Measurements from ENCODE around the gene GNAS-AS1. TPM values are rescaled to one million over a fixed set of nuclear protein-coding genes. Genes with fewer than 3 reads are reported as not detected.

GNAS-AS1 gene
- total RNA-seq, 2 experiments from 2014 or later, result 1.7 to 2.0 TPM

- CTCF ChIA-PET, result interaction anchor here (1.3 to 4.1 kb wide), 2 partner anchors 13 to 402 kb away, joined by 3 to 18 read pairs; no protein-coding TSS in a partner anchor
- Mint-ChIP-seq H3K27me3 (no peaks in the 10 kb centered on the region), H3K9me3 (no peaks in the 10 kb centered on the region), H3K36me3 (ENCODE audit: low read depth) (peaks cover 2% of the 10 kb centered on the region), H3K4me1 (ENCODE audit: low read depth) (peaks cover 28% of the 10 kb centered on the region), H3K4me3 (no peak overlapping the region), H3K27ac (no peak overlapping the region)
- TF ChIP-seq, protein P1, sequence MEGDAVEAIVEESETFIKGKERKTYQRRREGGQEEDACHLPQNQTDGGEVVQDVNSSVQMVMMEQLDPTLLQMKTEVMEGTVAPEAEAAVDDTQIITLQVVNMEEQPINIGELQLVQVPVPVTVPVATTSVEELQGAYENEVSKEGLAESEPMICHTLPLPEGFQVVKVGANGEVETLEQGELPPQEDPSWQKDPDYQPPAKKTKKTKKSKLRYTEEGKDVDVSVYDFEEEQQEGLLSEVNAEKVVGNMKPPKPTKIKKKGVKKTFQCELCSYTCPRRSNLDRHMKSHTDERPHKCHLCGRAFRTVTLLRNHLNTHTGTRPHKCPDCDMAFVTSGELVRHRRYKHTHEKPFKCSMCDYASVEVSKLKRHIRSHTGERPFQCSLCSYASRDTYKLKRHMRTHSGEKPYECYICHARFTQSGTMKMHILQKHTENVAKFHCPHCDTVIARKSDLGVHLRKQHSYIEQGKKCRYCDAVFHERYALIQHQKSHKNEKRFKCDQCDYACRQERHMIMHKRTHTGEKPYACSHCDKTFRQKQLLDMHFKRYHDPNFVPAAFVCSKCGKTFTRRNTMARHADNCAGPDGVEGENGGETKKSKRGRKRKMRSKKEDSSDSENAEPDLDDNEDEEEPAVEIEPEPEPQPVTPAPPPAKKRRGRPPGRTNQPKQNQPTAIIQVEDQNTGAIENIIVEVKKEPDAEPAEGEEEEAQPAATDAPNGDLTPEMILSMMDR (IDR thresholded peaks at IDR 0.05), result no peak
- DNase-seq (no peak), ATAC-seq (no peak)
- intact Hi-C loops (cut with micrococcal nuclease), result no loop called here
- POLR2A ChIA-PET, result no interaction called here
Measured at GRCh38 chr20:58883241-58883691, 32.6 kb upstream of the GNAS-AS1 start.

DNA sequence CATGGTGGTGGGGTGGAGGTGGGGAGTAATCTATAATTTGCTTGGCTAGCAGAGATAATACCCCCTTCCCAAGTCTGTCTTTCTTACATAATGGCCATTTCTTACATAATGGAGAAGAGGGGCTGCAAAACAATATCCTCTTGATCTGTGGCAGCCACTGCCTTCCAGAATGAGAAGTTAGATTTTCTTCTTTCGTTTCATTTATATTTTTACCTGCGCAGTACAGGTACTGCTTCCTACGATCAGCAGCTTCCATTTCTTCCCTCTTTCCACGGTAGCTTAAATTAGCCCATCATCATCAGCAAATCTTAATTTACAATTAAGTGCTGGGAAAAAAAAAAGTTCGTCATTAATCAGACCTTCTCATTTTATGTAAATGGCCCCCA lies 32.0 kb upstream of the GNAS-AS1 start:
- no peaks in the 10 kb centered on the region for H3K36me3 Mint-ChIP-seq (ENCODE audit: low read depth)
- peaks cover 33% of the 10 kb centered on the region for H3K4me1 Mint-ChIP-seq (ENCODE audit: low read depth)
- DNase-seq (no peak), ATAC-seq (no peak)
- ChIA-PET POLR2A (no interaction called here), CTCF (interaction anchor here (1.3 to 4.1 kb wide), 2 partner anchors 12 to 401 kb away, joined by 3 to 18 read pairs; no protein-coding TSS in a partner anchor)
- H3K4me3 Mint-ChIP-seq, result no peak overlapping the region
- intact Hi-C loops (cut with micrococcal nuclease), result no loop called here
- H3K27ac Mint-ChIP-seq, result no peak overlapping the region
- no peaks in the 10 kb centered on the region for H3K9me3 Mint-ChIP-seq
- TF ChIP-seq, protein P1 (IDR thresholded peaks at IDR 0.05), result no peak
- H3K27me3 Mint-ChIP-seq, result no peaks in the 10 kb centered on the region

DNA sequence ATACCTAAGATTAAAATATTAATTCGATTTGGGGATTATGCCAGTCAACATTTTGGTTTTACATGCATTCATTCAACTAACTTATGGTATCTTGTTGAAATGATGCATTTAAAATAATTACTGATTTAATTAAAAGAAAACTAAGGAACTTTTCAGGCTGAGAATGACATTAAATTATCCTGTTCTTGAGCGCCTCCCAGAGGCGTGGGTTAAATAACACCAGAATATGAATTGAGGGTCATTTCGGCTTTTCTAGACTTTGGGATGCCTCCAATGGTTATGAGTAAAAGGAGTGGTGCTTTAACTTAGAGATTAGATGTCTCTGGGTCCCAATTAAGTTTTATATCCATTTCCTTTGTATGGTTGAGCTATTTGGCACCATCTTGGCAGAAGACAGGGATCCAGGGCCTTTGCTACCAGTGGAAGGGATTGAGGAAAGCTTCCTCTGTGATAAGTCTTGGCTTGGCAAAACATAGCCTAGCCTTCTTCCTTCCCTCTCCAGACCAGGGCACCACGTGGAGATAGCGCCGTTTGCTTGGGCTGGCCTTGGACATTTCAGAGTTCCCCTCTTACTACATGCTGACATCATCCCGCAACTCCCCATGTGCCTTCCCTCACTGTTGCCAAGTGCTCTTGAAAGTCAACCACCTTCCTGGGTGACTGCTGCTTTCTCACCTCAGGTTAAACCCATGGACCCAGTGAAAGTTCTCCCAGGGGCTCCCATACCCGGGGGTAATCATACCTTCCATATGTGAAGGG lies 30.5 kb upstream of the GNAS-AS1 start:
- POLR2A ChIA-PET, result interaction anchor here (1.0 to 1.1 kb wide), 2 partner anchors 9 to 10 kb away, joined by 3 to 4 read pairs; no protein-coding TSS in a partner anchor
- intact Hi-C loops (cut with micrococcal nuclease), result no loop called here
- H3K9me3 Mint-ChIP-seq, result no peaks in the 10 kb centered on the region
- CTCF ChIA-PET, result interaction anchor here (1.0 to 4.1 kb wide), 3 partner anchors 11 to 523 kb away, joined by 3 to 18 read pairs (median 3); no protein-coding TSS in a partner anchor
- no peaks in the 10 kb centered on the region for H3K27me3 Mint-ChIP-seq
- no peak overlapping the region for H3K4me3 Mint-ChIP-seq
- ATAC-seq (no peak), DNase-seq (peak; percentile 47)
- no peak overlapping the region for H3K27ac Mint-ChIP-seq
- TF ChIP-seq, protein P1 (IDR thresholded peaks at IDR 0.05), result peak; percentile 56
- H3K4me1 Mint-ChIP-seq (ENCODE audit: low read depth), result peaks cover 32% of the 10 kb centered on the region
- no peaks in the 10 kb centered on the region for H3K36me3 Mint-ChIP-seq (ENCODE audit: low read depth)

DNA sequence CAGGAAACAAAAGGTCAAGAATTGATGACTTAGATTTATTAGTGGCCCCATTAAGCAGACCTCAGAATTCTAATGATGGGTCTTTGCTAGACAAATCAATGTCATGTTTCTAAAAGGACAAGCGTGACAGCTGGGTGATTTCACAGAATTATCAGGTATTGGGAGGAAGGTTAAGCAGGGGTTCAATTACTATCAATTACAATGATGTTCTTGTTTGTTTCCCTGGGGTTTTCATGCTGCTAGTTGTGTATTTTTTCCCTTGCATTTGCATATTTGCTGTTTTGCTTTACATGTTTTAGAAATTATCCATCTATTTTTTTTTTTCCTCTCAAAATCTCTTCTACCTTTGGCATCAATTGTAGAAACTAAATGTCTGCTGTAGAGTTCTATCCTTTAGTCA lies 29.7 kb upstream of the GNAS-AS1 start:
- intact Hi-C loops (cut with micrococcal nuclease), result no loop called here
- no peak overlapping the region for H3K4me3 Mint-ChIP-seq

More for the DNA sequence above, 29.7 kb upstream of the GNAS-AS1 start:
- H3K27me3 Mint-ChIP-seq, result no peaks in the 10 kb centered on the region
- no peaks in the 10 kb centered on the region for H3K9me3 Mint-ChIP-seq
- no peak for ATAC-seq
- no peak overlapping the region for H3K27ac Mint-ChIP-seq
- TF ChIP-seq, protein P1 (IDR thresholded peaks at IDR 0.05), result no peak
- DNase-seq, result no peak
- ChIA-PET CTCF (interaction anchor here (0.6 to 2.1 kb wide), 5 partner anchors 10 to 1791 kb away, joined by 3 to 7 read pairs (median 4); no protein-coding TSS in a partner anchor), POLR2A (interaction anchor here (0.7 kb wide), 1 partner anchor 237 kb away, joined by 3 read pairs; no protein-coding TSS in a partner anchor)
- peaks cover 29% of the 10 kb centered on the region for H3K4me1 Mint-ChIP-seq (ENCODE audit: low read depth)
- H3K36me3 Mint-ChIP-seq (ENCODE audit: low read depth), result no peaks in the 10 kb centered on the region
